ENCODE data around the gene HTR1B.

GRCh38 chr6:77430504-77430903 is 32.8 kb downstream of the HTR1B start:
- TF ChIP-seq, protein P1, sequence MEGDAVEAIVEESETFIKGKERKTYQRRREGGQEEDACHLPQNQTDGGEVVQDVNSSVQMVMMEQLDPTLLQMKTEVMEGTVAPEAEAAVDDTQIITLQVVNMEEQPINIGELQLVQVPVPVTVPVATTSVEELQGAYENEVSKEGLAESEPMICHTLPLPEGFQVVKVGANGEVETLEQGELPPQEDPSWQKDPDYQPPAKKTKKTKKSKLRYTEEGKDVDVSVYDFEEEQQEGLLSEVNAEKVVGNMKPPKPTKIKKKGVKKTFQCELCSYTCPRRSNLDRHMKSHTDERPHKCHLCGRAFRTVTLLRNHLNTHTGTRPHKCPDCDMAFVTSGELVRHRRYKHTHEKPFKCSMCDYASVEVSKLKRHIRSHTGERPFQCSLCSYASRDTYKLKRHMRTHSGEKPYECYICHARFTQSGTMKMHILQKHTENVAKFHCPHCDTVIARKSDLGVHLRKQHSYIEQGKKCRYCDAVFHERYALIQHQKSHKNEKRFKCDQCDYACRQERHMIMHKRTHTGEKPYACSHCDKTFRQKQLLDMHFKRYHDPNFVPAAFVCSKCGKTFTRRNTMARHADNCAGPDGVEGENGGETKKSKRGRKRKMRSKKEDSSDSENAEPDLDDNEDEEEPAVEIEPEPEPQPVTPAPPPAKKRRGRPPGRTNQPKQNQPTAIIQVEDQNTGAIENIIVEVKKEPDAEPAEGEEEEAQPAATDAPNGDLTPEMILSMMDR (IDR thresholded peaks at IDR 0.05; ENCODE audit: low read depth, low read length, poor library complexity, severe bottlenecking): no peak
- no peak for TF ChIP-seq EZH2phosphoT487 (IDR thresholded peaks at IDR 0.05; ENCODE audit: borderline replicate concordance, low read length)

Data from DOHH2 (cell line).